ENCODE data around the gene ZNF221.

The ZNF221 gene

DNA sequence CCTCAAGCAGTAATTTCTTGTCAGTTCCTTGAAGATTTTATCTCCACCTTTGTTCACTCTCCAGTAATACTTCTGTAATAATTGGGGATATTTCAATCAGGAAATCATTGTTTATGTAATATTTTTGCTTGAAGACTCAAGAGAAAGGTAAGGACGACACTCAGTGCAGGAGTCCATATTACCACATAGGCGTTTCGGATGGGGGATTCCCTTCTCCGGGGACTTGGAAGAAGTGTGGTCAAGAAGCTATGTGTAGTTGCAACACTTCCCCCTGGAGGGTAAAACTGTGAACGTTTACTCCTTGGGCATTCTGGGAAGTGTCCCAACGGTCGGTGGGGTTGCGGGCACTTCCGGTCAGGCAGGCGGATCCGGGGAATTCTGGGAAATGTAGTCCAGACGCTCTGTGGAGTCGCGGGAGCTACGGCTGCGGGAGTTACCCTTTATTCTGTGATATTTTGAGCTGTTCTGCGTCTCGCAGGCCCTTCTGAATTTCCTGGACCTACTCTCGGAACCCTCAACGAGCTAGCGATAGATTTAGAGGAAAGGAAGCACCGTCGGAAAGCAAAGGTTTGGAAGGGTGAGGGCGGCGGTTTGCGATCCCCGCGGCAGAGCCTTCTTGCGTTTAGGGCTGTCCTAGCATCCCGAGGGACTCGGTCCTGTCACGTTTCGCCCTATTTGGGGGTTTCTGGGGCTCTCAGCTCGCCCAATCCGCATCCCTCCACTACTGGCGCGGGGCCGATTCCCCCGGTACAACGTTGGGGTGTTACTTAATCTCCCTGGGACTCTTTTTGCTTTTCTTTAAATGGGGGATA lies at the start of gene ZNF221:
TSS of gene ZNF221 (plus strand) at position 395 of the 812 bp plus-strand sequence. CDS start 11,499 bp downstream, outside the sequence.
- peak; percentile 94 for DNase-seq (ENCODE audit: low read depth)
- H3K4me3 ChIP-seq (ENCODE audit: low read depth, low read length) = peak within 1 kb of the TSS; percentile 95
- TF ChIP-seq, protein P1, sequence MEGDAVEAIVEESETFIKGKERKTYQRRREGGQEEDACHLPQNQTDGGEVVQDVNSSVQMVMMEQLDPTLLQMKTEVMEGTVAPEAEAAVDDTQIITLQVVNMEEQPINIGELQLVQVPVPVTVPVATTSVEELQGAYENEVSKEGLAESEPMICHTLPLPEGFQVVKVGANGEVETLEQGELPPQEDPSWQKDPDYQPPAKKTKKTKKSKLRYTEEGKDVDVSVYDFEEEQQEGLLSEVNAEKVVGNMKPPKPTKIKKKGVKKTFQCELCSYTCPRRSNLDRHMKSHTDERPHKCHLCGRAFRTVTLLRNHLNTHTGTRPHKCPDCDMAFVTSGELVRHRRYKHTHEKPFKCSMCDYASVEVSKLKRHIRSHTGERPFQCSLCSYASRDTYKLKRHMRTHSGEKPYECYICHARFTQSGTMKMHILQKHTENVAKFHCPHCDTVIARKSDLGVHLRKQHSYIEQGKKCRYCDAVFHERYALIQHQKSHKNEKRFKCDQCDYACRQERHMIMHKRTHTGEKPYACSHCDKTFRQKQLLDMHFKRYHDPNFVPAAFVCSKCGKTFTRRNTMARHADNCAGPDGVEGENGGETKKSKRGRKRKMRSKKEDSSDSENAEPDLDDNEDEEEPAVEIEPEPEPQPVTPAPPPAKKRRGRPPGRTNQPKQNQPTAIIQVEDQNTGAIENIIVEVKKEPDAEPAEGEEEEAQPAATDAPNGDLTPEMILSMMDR (IDR thresholded peaks at IDR 0.05; ENCODE audit: insufficient read depth, low read depth, low read length, missing control alignments) = peak; percentile 36

- peak overlapping the region; percentile 73 for H3K4me3 ChIP-seq (ENCODE audit: low read depth, low read length)
Observed at GRCh38 chr19:43901395-43902390, 49.3 kb upstream of the ZNF221 start.

DNA sequence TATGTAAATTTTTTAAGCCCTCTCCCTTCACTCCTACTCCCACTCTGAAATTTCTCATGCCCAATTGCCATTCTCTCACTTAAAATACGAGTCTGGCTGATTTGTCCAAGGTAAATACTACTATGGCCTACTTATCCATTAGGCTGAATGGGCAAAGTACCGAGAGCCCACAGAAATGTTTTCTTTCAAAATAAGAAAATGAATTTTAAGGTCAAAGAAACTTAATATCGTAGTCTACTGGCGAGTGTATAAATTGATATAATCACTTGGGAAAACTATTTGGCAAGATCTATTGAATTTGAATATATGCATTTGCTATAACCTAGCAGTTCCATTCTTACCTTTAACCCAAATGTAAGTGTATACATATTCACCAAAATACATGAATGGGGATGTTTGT lies 48.6 kb upstream of the ZNF221 start:
- TF ChIP-seq, protein P1 (IDR thresholded peaks at IDR 0.05; ENCODE audit: insufficient read depth, low read depth, low read length, missing control alignments) = no peak
- H3K4me3 ChIP-seq (ENCODE audit: low read depth, low read length) = peak overlapping the region; percentile 73; the same call in 1 of the 2 replicates
- no peak for DNase-seq (ENCODE audit: low read depth)

More at GRCh38 chr19:43901395-43902390, 49.3 kb upstream of the ZNF221 start:
- peak; percentile 87 for DNase-seq (ENCODE audit: low read depth)
- TF ChIP-seq, protein P1 (IDR thresholded peaks at IDR 0.05; ENCODE audit: insufficient read depth, low read depth, low read length, missing control alignments) = no peak

GRCh38 chr19:43905897-43906296 lies 45.1 kb upstream of the ZNF221 start:
- H3K4me3 ChIP-seq (ENCODE audit: low read depth, low read length) = no peak overlapping the region
- DNase-seq (ENCODE audit: low read depth) = no peak
- TF ChIP-seq, protein P1 (IDR thresholded peaks at IDR 0.05; ENCODE audit: insufficient read depth, low read depth, low read length, missing control alignments) = no peak

- no peak for DNase-seq (ENCODE audit: low read depth)
- TF ChIP-seq, protein P1 (IDR thresholded peaks at IDR 0.05; ENCODE audit: insufficient read depth, low read depth, low read length, missing control alignments) = no peak
- no peak overlapping the region for H3K4me3 ChIP-seq (ENCODE audit: low read depth, low read length)
Observed at GRCh38 chr19:43906774-43907173, 44.3 kb upstream of the ZNF221 start.

GRCh38 chr19:43908659-43909058 lies 42.4 kb upstream of the ZNF221 start:
- TF ChIP-seq, protein P1 (IDR thresholded peaks at IDR 0.05; ENCODE audit: insufficient read depth, low read depth, low read length, missing control alignments) = no peak
- no peak overlapping the region for H3K4me3 ChIP-seq (ENCODE audit: low read depth, low read length)
- DNase-seq (ENCODE audit: low read depth) = no peak
